ENCODE measurements around the gene FBXO22. TPM values are rescaled to one million over a fixed set of nuclear protein-coding genes. Genes with fewer than 3 reads are reported as not detected.

FBXO22 gene
- total and polyA plus RNA-seq, 2 experiments from 2014 or later, result 37.8 to 49.8 TPM

GRCh38 chr15:75989875-75990274, 86.2 kb downstream of the FBXO22 start:
- Histone ChIP-seq H3K9ac (no peak overlapping the region), H3K79me2 (ENCODE audit: insufficient read depth) (no peaks in the 10 kb centered on the region), H3K9me3 (ENCODE audit: low read depth) (no peaks in the 10 kb centered on the region), H4K20me1 (ENCODE audit: insufficient read depth) (no peaks in the 10 kb centered on the region), H3K9me2 (ENCODE audit: insufficient read depth) (no peaks in the 10 kb centered on the region), H3F3A (ENCODE audit: insufficient read depth) (no peaks in the 10 kb centered on the region), H2AFZ (no peak overlapping the region), H3K27ac (no peak overlapping the region), H3K4me2 (ENCODE audit: unreplicated experiment) (no peak overlapping the region), H3K4me1 (ENCODE audit: insufficient read depth) (no peaks in the 10 kb centered on the region), H3K4me3 (no peak overlapping the region), H3K27me3 (replicated peaks; ENCODE audit: insufficient read depth) (no peaks in the 10 kb centered on the region), H3K36me3 (ENCODE audit: low read depth) (no peaks in the 10 kb centered on the region)
- in situ Hi-C loops (cut with MboI), result no loop called here
- 90% methylated on average over 7 of the region's 7 CpGs for WGBS, 2 experiments (ENCODE audit: low coverage in 1 of 2, low lambda C conversion rate in 2 of 2, missing lambda C conversion rate in 2 of 2)
- DNase-seq, result no peak
- TF ChIP-seq EZH2 (IDR thresholded peaks at IDR 0.05; ENCODE audit: insufficient read depth, poor library complexity, severe bottlenecking) (no peak), EZH2phosphoT487 (IDR thresholded peaks at IDR 0.05; ENCODE audit: insufficient read depth, low read depth) (no peak)

Small RNA genes within 50 kb of the gene (small RNA-seq; reads per million reads assigned to genes)
- not detected for gene RN7SL510P (ENCODE audit: low read depth, low replicate concordance)

Other genes with a start within 250 kb of the FBXO22 start
- gene CSPG4, start 191.0 kb upstream of the FBXO22 start, total RNA-seq (2014; rRNA removed; shearing (Covaris generic)), result 25.8 and 27.6 TPM in 2 replicates
- gene CSPG4, start 191.0 kb upstream of the FBXO22 start, polyA plus RNA-seq (2016; fragmentation: Nextera tagmentation; extraction: Ambion mirVana), result 5.3 and 5.6 TPM in 2 replicates
- gene UBE2Q2, start 60.4 kb upstream of the FBXO22 start, total RNA-seq (2014; rRNA removed; shearing (Covaris generic)), result 55.4 and 63.6 TPM in 2 replicates
- gene UBE2Q2, start 60.4 kb upstream of the FBXO22 start, polyA plus RNA-seq (2016; fragmentation: Nextera tagmentation; extraction: Ambion mirVana), result 41.8 and 44.1 TPM in 2 replicates
- not detected in 2 replicates for gene NRG4, start 108.5 kb downstream of the FBXO22 start, total RNA-seq (2014; rRNA removed; shearing (Covaris generic))
- 0.11 TPM in 1 of 2 replicates, not detected in the other for gene NRG4, start 108.5 kb downstream of the FBXO22 start, polyA plus RNA-seq (2016; fragmentation: Nextera tagmentation; extraction: Ambion mirVana)
- 0.38 TPM in 1 of 2 replicates, not detected in the other for gene TMEM266, start 156.1 kb downstream of the FBXO22 start, total RNA-seq (2014; rRNA removed; shearing (Covaris generic))
- gene TMEM266, start 156.1 kb downstream of the FBXO22 start, polyA plus RNA-seq (2016; fragmentation: Nextera tagmentation; extraction: Ambion mirVana), result 0.10 TPM in 1 of 2 replicates, not detected in the other